B cell (primary cell): ENCODE measurements around the gene SERBP1. TPM values are rescaled to one million over a fixed set of nuclear protein-coding genes. Genes with fewer than 3 reads are reported as not detected.

Experiments
- ATAC-seq: fragments of 200-7000 bp; cut with Tn5 transposase; one replicate; pipeline ENCODE4 v1.10.0; 2021; ENCODE audit warnings: low read depth, mild to moderate bottlenecking, moderate number of reproducible peaks, moderate library complexity
- CTCF ChIA-PET: fragments of 350-600 bp; sonication (Branson Sonifier 250); formaldehyde crosslinking; loops from one replicate; lab custom pipeline; 2021; ENCODE audit warnings: antibody characterized with exemption, inconsistent platforms; lab: Charles Lee
- POLR2A ChIA-PET: fragments of 350-600 bp; sonication (Branson Sonifier 250); formaldehyde crosslinking; loops from one replicate; lab custom pipeline; 2021; ENCODE audit warnings: antibody characterized with exemption; lab: Charles Lee
- DNase-seq: peaks from one replicate; pipeline ENCODE4 v3.0.0; 2013
- H2AFZ ChIP-seq: 2 replicates; pipeline ENCODE4 v1.6.1; 2012; ENCODE audit warnings: mild to moderate bottlenecking, low read depth, low read length; ENCODE audit not compliant: insufficient read depth, poor library complexity, severe bottlenecking
- H3K27ac ChIP-seq, 2 donors: 1 replicate in 1 of 2; 2 replicates in 1 of 2; pipeline ENCODE4 v1.5.1; 2012 to 2013; ENCODE audit warnings: low read length in 2 of 2, mild to moderate bottlenecking in 2 of 2, moderate library complexity in 1 of 2
- H3K27me3 ChIP-seq, 4 experiments: fragments of 200-600 bp in 1 of 4; sonication (generic) in 1 of 4; replicated peaks in 1 of 4; 1 replicate in 2 of 4; 2 replicates in 2 of 4; pipeline versions ENCODE4 v1.6.1 to v1.7.0; 2013 to 2016; ENCODE audit warnings: low read length in 3 of 4, mild to moderate bottlenecking in 2 of 4, mixed read lengths in 1 of 4, moderate library complexity in 1 of 4; ENCODE audit not compliant: insufficient read depth in 4 of 4, control insufficient read depth in 3 of 4; ENCODE audit errors: control extremely low read depth in 1 of 4
- H3K36me3 ChIP-seq, 2 experiments: replicated peaks in 1 of 2; 1 replicate in 1 of 2; 2 replicates in 1 of 2; pipeline versions ENCODE4 v1.6.1 to v1.7.1; 2013; ENCODE audit warnings: low read length in 1 of 2; ENCODE audit not compliant: insufficient read depth in 2 of 2, control insufficient read depth in 1 of 2; ENCODE audit errors: control extremely low read depth in 1 of 2, extremely low read depth in 1 of 2
- H3K4me1 ChIP-seq, 2 donors: fragments of 200-600 bp in 1 of 2; sonication (generic) in 1 of 2; 1 replicate in 1 of 2; 2 replicates in 1 of 2; pipeline versions ENCODE4 v1.5.1 to v1.6.1; 2013 to 2017; ENCODE audit warnings: low read length in 2 of 2; ENCODE audit not compliant: control insufficient read depth in 2 of 2, insufficient read depth in 2 of 2
- H3K4me2 ChIP-seq: replicated peaks from 2 replicates; pipeline ENCODE3; 2012; ENCODE audit warnings: mild to moderate bottlenecking, low read depth, low read length; ENCODE audit not compliant: poor library complexity, severe bottlenecking
- H3K4me3 ChIP-seq, 5 experiments: fragments of 200-600 bp in 1 of 5; sonication (generic) in 1 of 5; 1 replicate in 3 of 5; 2 replicates in 2 of 5; pipeline versions ENCODE4 v1.5.1 to v1.7.0; 2011 to 2016; ENCODE audit warnings: low read length in 4 of 5, mild to moderate bottlenecking in 4 of 5, low read depth in 2 of 5, control low read depth in 1 of 5, moderate library complexity in 1 of 5; ENCODE audit not compliant: insufficient read depth in 1 of 5; ENCODE audit errors: control extremely low read depth in 1 of 5, extremely low read depth in 1 of 5
- H3K79me2 ChIP-seq: fragments of 200-600 bp; sonication (generic); one replicate; pipeline ENCODE4 v1.6.0; 2016; ENCODE audit warnings: low read length; ENCODE audit not compliant: control insufficient read depth, insufficient read depth
- H3K9ac ChIP-seq: fragments of 200-600 bp; sonication (generic); 2 replicates; pipeline ENCODE4 v1.6.1; 2017; ENCODE audit warnings: mild to moderate bottlenecking, low read length, moderate library complexity
- H3K9me3 ChIP-seq, 3 donors: one replicate each; pipeline versions ENCODE4 v1.6.1 to v1.7.1; 2013; ENCODE audit warnings: low read length in 2 of 3; ENCODE audit not compliant: control insufficient read depth in 2 of 3, insufficient read depth in 1 of 3; ENCODE audit errors: control extremely low read depth in 1 of 3
- H4K20me1 ChIP-seq: 2 replicates; pipeline ENCODE4 v1.6.0; 2012; ENCODE audit warnings: mild to moderate bottlenecking, low read length; ENCODE audit not compliant: insufficient read depth, control insufficient read depth, poor library complexity, severe bottlenecking
- H3K27ac Mint-ChIP-seq: one replicate; pipeline ENCODE4 v1.8.0; 2021; ENCODE audit warnings: mixed read lengths
- H3K27me3 Mint-ChIP-seq: one replicate; pipeline ENCODE4 v1.8.0; 2021; ENCODE audit warnings: mixed read lengths
- H3K4me1 Mint-ChIP-seq: one replicate; pipeline ENCODE4 v1.8.0; 2021; ENCODE audit warnings: mixed read lengths
- H3K4me3 Mint-ChIP-seq: one replicate; pipeline ENCODE4 v1.8.0; 2021; ENCODE audit warnings: mixed read lengths
- H3K9me3 Mint-ChIP-seq: one replicate; pipeline ENCODE4 v1.8.0; 2022; ENCODE audit warnings: mixed read lengths; ENCODE audit not compliant: insufficient read depth
- EZH2 ChIP-seq: IDR thresholded peaks from 2 replicates; pipeline ENCODE4 v1.6.1; 2012; ENCODE audit warnings: borderline replicate concordance, low read depth, mild to moderate bottlenecking, moderate library complexity, low read length; ENCODE audit not compliant: insufficient read depth, poor library complexity, severe bottlenecking
- WGBS: methylation state at CpG from one replicate; pipeline ENCODE4 v1.1.5; 2013; ENCODE audit warnings: missing lambda C conversion rate; ENCODE audit not compliant: insufficient coverage; 5-methylcytosine and 5-hydroxymethylcytosine counted together
- intact Hi-C: fragments of 100-400 bp; cut with micrococcal nuclease; formaldehyde crosslinking; loops from one replicate; pipeline ENCODE4 v1.10.0; 2022
- polyA minus RNA-seq: library from RNA; depleted of rRNA, polyadenylated mRNA; stranded (reverse); fragments of >200 nt; gene quantifications from 2 replicates; pipeline ENCODE4 v1.2.3, GENCODE V29; 2012
- polyA plus RNA-seq: library from polyadenylated mRNA; depleted of rRNA; stranded (reverse); fragments of >200 nt; gene quantifications from 2 replicates; pipeline ENCODE4 v1.2.3, GENCODE V29; 2012
- total RNA-seq, 2 donors: library from RNA; stranded (reverse); fragments of 120-200 nt in 1 of 2; gene quantifications; 1 replicate in 1 of 2; 2 replicates in 1 of 2; pipeline versions ENCODE4 v1.2.3 to v1.2.4, GENCODE V29; 2013 to 2022
- TF ChIP-seq, protein P1 (sequence below): fragments of 200-600 bp; IDR thresholded peaks from one replicate; pipeline ENCODE4 v1.8.0; 2022; ENCODE audit warnings: antibody characterized with exemption, mild to moderate bottlenecking

Gene SERBP1
- total RNA-seq (142 and 146 TPM in 2 replicates), polyA plus RNA-seq (21.0 and 61.7 TPM in 2 replicates), polyA minus RNA-seq (66.9 and 69.9 TPM in 2 replicates)
- total RNA-seq (2013), result 174 TPM

DNA sequence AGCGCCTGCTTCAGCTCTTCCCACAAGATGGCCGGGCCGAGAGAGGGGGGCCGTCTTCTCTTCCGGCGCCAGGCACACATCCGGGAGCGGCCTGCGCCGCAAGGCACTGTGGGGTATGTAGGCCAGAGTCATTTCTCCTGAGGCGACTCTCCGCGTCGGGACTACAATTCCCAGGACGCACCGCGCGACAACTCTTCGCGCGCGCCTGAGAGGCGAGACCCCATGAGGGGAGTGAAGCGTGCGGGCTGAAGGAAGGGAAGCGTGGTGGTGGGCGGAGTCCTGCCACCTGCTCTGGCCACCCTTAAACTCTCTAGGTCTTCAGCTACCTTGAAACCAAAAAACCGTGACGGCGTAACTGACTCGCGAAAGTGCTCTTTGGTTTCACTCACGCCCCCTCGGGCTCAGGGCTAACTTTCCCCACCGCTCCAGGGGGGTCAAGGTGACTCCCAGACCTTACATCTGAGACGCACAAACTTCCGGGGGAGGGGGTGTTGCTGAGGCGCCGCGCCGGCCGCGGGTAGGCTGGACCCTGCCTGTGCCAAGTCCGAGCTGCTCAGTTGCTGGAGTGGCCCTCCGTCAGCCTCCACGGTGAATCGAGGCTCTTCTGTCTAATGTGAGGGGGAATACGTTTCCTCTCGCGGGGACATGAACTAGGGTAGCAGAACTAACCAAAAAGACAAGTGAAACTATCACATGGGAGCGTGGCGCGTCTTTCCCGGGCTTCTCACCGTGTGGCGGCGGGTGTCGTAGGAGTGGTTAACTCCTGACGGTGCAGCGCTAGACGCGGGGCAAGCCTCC, at the start of gene SERBP1:
Gene SERBP1, minus strand, starts transcription at position 45 of the 798 bp plus-strand sequence. CDS start 102 bp downstream, outside the sequence.
- H3K27me3 ChIP-seq, result no peaks in the 10 kb centered on the region
- POLR2A ChIA-PET, result interaction anchor here (0.6 to 1.7 kb wide), 3 partner anchors 70 to 254 kb away, joined by 4 read pairs; partner anchors contain the start of gene GADD45A
- peak within 1 kb of the TSS; percentile 98 for H3K27ac ChIP-seq
- peaks cover 51% of the 10 kb centered on the region for H3K79me2 ChIP-seq
- Mint-ChIP-seq H3K4me1 (peaks cover 57% of the 10 kb centered on the region), H3K27ac (peak within 1 kb of the TSS; percentile 93), H3K4me3 (peak within 1 kb of the TSS; percentile 91), H3K27me3 (no peaks in the 10 kb centered on the region), H3K9me3 (no peaks in the 10 kb centered on the region)
- peaks cover 28 to 32% of the 10 kb centered on the region in 2 donors for H3K4me1 ChIP-seq
- H3K36me3 ChIP-seq, result peaks cover 4 to 13% of the 10 kb centered on the region in 2 experiments
- under 1% methylated on average over 52 of the region's 62 CpGs for WGBS
- H3K9ac ChIP-seq, result peak within 1 kb of the TSS; percentile 98
- TF ChIP-seq, protein P1, sequence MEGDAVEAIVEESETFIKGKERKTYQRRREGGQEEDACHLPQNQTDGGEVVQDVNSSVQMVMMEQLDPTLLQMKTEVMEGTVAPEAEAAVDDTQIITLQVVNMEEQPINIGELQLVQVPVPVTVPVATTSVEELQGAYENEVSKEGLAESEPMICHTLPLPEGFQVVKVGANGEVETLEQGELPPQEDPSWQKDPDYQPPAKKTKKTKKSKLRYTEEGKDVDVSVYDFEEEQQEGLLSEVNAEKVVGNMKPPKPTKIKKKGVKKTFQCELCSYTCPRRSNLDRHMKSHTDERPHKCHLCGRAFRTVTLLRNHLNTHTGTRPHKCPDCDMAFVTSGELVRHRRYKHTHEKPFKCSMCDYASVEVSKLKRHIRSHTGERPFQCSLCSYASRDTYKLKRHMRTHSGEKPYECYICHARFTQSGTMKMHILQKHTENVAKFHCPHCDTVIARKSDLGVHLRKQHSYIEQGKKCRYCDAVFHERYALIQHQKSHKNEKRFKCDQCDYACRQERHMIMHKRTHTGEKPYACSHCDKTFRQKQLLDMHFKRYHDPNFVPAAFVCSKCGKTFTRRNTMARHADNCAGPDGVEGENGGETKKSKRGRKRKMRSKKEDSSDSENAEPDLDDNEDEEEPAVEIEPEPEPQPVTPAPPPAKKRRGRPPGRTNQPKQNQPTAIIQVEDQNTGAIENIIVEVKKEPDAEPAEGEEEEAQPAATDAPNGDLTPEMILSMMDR, result no peak
- TF ChIP-seq EZH2, result no peak
- intact Hi-C loops, result loop anchor here (1.0 to 5.0 kb wide), 8 partner anchors 70 to 500 kb away; partner anchors contain the start of gene GADD45A
- peak within 1 kb of the TSS; percentile 75 to 97 (median 91) for H3K4me3 ChIP-seq
- no peaks in the 10 kb centered on the region for H3K9me3 ChIP-seq
- peak within 1 kb of the TSS; percentile 80 for H3K4me2 ChIP-seq
- H4K20me1 ChIP-seq, result peaks cover 37% of the 10 kb centered on the region
- DNase-seq (peak; percentile 99), ATAC-seq (peak; percentile 89)
- H2AFZ ChIP-seq, result peak within 1 kb of the TSS; percentile 93
- CTCF ChIA-PET, result interaction anchor here (0.6 to 1.0 kb wide), 2 partner anchors 70 to 100 kb away, joined by 3 to 4 read pairs; no protein-coding TSS in a partner anchor
